ENCODE results near the gene TRIM43B.
A peak's percentile ranks its signal among the peaks of the same experiment; 100 is the strongest.
"Not testable (repeated sequence)": the region's sequence is repeated elsewhere in the genome, so short reads cannot be mapped to it uniquely, and the experiment has no call there.

TRIM43B gene

GRCh38 chr2:95484654-95485053 is at the start of gene TRIM43B:
Gene TRIM43B (minus strand): TSS chr2:95484754. CDS start chr2:95482714, 2,040 bp downstream.
- not testable (repeated sequence) for DNase-seq (ENCODE audit: low read depth)

- DNase-seq (ENCODE audit: low read depth): peak; percentile 26
These were observed 46.8 kb upstream of the TRIM43B start for GRCh38 chr2:95531254-95531771.

- DNase-seq (ENCODE audit: low read depth): peak; percentile 67
These were observed 46.2 kb upstream of the TRIM43B start for GRCh38 chr2:95530734-95531133.

GRCh38 chr2:95526360-95527341 is 42.1 kb upstream of the TRIM43B start:
- DNase-seq (ENCODE audit: low read depth): no peak

GRCh38 chr2:95525294-95526035 is 40.9 kb upstream of the TRIM43B start:
- DNase-seq (ENCODE audit: low read depth): no peak

GRCh38 chr2:95524195-95524594 is 39.6 kb upstream of the TRIM43B start:
- no peak for DNase-seq (ENCODE audit: low read depth)

- DNase-seq (ENCODE audit: low read depth): no peak
These were observed 30.2 kb upstream of the TRIM43B start for GRCh38 chr2:95514718-95515117.

GRCh38 chr2:95514226-95514625 is 29.7 kb upstream of the TRIM43B start:
- not testable (repeated sequence) for DNase-seq (ENCODE audit: low read depth)

- no peak for DNase-seq (ENCODE audit: low read depth)
These were observed 24.9 kb upstream of the TRIM43B start for GRCh38 chr2:95509408-95509807.

- DNase-seq (ENCODE audit: low read depth): no peak
These were observed 20.7 kb upstream of the TRIM43B start for GRCh38 chr2:95505222-95505621.

GRCh38 chr2:95500854-95501253 is 16.3 kb upstream of the TRIM43B start:
- no peak for DNase-seq (ENCODE audit: low read depth)

GRCh38 chr2:95492076-95492475 is 7.5 kb upstream of the TRIM43B start:
- DNase-seq (ENCODE audit: low read depth): not testable (repeated sequence)

- not testable (repeated sequence) for DNase-seq (ENCODE audit: low read depth)
These were observed 9.5 kb downstream of the TRIM43B start for GRCh38 chr2:95475025-95475424.

- not testable (repeated sequence) for DNase-seq (ENCODE audit: low read depth)
These were observed 16.6 kb downstream of the TRIM43B start for GRCh38 chr2:95467984-95468383.

- DNase-seq (ENCODE audit: low read depth): not testable (repeated sequence)
These were observed 18.0 kb downstream of the TRIM43B start for GRCh38 chr2:95466572-95466971.

GRCh38 chr2:95463292-95463691 is 21.3 kb downstream of the TRIM43B start:
- not testable (repeated sequence) for DNase-seq (ENCODE audit: low read depth)

GRCh38 chr2:95445317-95445716 is 39.2 kb downstream of the TRIM43B start:
- DNase-seq (ENCODE audit: low read depth): not testable (repeated sequence)

- not testable (repeated sequence) for DNase-seq (ENCODE audit: low read depth)
These were observed 42.0 kb downstream of the TRIM43B start for GRCh38 chr2:95442474-95443099.

- DNase-seq (ENCODE audit: low read depth): not testable (repeated sequence)
These were observed 48.7 kb downstream of the TRIM43B start for GRCh38 chr2:95435872-95436209.

GRCh38 chr2:95435162-95435871 is 49.2 kb downstream of the TRIM43B start:
- DNase-seq (ENCODE audit: low read depth): not testable (repeated sequence)

GRCh38 chr2:95434507-95435076 is 50.0 kb downstream of the TRIM43B start:
- DNase-seq (ENCODE audit: low read depth): peak; percentile 69
